Esophagus muscularis mucosa (tissue), 4 donors: ENCODE results near the gene IL15RA. TPM values are rescaled to one million over a fixed set of nuclear protein-coding genes. Genes with fewer than 3 reads are reported as not detected.

Experiments
- DNase-seq: peaks from one replicate; pipeline ENCODE4 v3.0.0-alpha.2; 2017; ENCODE audit errors: extremely low spot score
- H3K27ac ChIP-seq, 4 donors: fragments of 200-600 bp; sonication (generic); replicated peaks in 1 of 4; 1 replicate in 3 of 4; 2 replicates in 1 of 4; pipeline ENCODE4 v1.5.1; 2016 to 2019; ENCODE audit warnings: mild to moderate bottlenecking in 1 of 4
- H3K27me3 ChIP-seq, 4 donors: fragments of 200-600 bp; sonication (generic); one replicate each; pipeline versions ENCODE4 v1.5.1 to v1.6.0; 2016 to 2019
- H3K36me3 ChIP-seq, 4 donors: fragments of 200-600 bp; sonication (generic); one replicate each; pipeline ENCODE4 v1.5.1; 2016 to 2019
- H3K4me1 ChIP-seq, 4 donors: fragments of 200-600 bp; sonication (generic); one replicate each; pipeline ENCODE4 v1.5.1; 2016 to 2019
- H3K4me3 ChIP-seq, 4 donors: fragments of 200-600 bp; sonication (generic); 1 replicate in 2 of 4; 2 replicates in 2 of 4; pipeline ENCODE4 v1.5.1; 2016 to 2019; ENCODE audit warnings: mild to moderate bottlenecking in 4 of 4, moderate library complexity in 1 of 4
- H3K9me3 ChIP-seq, 4 donors: fragments of 200-600 bp; sonication (generic); 1 replicate in 3 of 4; 2 replicates in 1 of 4; pipeline ENCODE4 v1.5.1; 2016 to 2019
- EP300 ChIP-seq: sonication (generic); formaldehyde crosslinking; IDR thresholded peaks from one replicate; pipeline ENCODE4 v1.6.1; 2017; ENCODE audit warnings: antibody characterized with exemption
- POLR2A ChIP-seq: fragments of 450-650 bp; IDR thresholded peaks from one replicate; pipeline ENCODE4 v1.6.1; 2017; ENCODE audit warnings: antibody characterized with exemption, moderate library complexity, mild to moderate bottlenecking, low read depth
- POLR2AphosphoS5 ChIP-seq, 2 donors: sonication (generic); formaldehyde crosslinking; IDR thresholded peaks; one replicate each; pipeline ENCODE4 v1.6.1; 2017; ENCODE audit warnings: antibody characterized with exemption in 2 of 2
- WGBS: methylation state at CpG from one replicate; pipeline ENCODE4 v1.1.5; 2018; 5-methylcytosine and 5-hydroxymethylcytosine counted together
- intact Hi-C: fragments of 100-400 bp; cut with DNase I; formaldehyde crosslinking; loops from one replicate; pipeline ENCODE4 v1.15.1; 2023
- small RNA-seq, 3 donors: library from RNA; depleted of rRNA; stranded (forward); fragments of <200 nt; gene quantifications; one replicate each; pipeline ENCODE3, GENCODE V24; 2016
- total RNA-seq, 4 donors: library from RNA; depleted of rRNA; stranded (reverse); fragments of >200 nt; gene quantifications; one replicate each; pipeline versions ENCODE4 v1.1.0 to v1.2.1, GENCODE V29; 2016
- TF ChIP-seq, protein P1 (sequence below), 3 experiments: fragments of 200-600 bp in 2 of 3; fragments of 450-650 bp in 1 of 3; sonication (generic) in 2 of 3; IDR thresholded peaks; one replicate each; pipeline ENCODE4 v1.5.1; 2017 to 2019; ENCODE audit warnings: antibody characterized with exemption in 3 of 3, mild to moderate bottlenecking in 2 of 3, moderate library complexity in 1 of 3

The IL15RA gene
- total RNA-seq, 4 donors from 2014 or later, result 19.5 to 30.1 (median 24.2) TPM

DNA sequence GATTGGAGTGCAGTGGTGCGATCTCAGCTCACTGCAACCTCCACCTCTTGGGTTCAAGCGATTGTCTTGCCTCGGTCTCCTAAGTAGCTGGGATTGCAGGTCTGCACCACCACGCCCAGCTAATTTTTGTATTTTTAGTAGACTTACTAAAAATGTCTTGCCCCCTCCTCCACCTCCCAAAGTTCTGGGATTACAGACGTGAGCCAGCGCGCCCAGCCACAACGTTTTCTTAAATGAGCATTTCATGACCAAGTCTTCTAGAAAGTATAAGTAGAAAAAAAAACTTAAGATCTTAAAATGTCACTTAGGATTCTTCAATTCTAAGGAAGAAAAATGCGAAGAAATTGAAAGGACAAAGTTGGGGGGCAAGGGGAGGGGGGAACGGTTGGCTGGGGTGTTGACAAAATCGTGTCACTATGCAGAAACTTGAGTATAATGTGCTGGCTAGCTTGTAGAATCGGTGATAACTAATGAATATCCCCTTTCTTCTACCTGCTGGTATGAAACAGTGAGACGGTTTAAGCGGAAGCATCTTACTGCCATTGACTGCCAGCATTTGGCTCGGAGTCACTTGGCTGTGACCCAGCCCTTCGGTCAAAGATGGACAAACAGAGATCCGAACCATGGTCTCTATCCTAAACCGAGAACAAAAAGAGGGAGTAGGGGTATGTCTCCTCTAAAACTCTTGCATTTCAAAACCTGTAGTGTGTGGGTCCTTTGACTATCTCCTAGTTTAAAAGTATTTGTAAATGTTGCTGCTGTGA is 74.7 kb downstream of the IL15RA start:
- TF ChIP-seq POLR2AphosphoS5 (IDR thresholded peaks at IDR 0.05) (no peak), POLR2A (no peak), EP300 (no peak)
- TF ChIP-seq, protein P1, sequence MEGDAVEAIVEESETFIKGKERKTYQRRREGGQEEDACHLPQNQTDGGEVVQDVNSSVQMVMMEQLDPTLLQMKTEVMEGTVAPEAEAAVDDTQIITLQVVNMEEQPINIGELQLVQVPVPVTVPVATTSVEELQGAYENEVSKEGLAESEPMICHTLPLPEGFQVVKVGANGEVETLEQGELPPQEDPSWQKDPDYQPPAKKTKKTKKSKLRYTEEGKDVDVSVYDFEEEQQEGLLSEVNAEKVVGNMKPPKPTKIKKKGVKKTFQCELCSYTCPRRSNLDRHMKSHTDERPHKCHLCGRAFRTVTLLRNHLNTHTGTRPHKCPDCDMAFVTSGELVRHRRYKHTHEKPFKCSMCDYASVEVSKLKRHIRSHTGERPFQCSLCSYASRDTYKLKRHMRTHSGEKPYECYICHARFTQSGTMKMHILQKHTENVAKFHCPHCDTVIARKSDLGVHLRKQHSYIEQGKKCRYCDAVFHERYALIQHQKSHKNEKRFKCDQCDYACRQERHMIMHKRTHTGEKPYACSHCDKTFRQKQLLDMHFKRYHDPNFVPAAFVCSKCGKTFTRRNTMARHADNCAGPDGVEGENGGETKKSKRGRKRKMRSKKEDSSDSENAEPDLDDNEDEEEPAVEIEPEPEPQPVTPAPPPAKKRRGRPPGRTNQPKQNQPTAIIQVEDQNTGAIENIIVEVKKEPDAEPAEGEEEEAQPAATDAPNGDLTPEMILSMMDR (IDR thresholded peaks at IDR 0.05), result no peak
- intact Hi-C loops, result no loop called here
- Histone ChIP-seq H3K4me3 (no peak overlapping the region), H3K9me3 (peaks cover 0 to 7% (median 3%) of the 10 kb centered on the region in 4 donors), H3K27me3 (no peaks in the 10 kb centered on the region), H3K36me3 (peaks cover 0 to 32% (median 12%) of the 10 kb centered on the region in 4 donors), H3K4me1 (peaks cover 0 to 8% (median 2%) of the 10 kb centered on the region in 4 donors), H3K27ac (no peak overlapping the region)
- DNase-seq, result no peak
- WGBS, result 93% methylated on average over 18 of the region's 18 CpGs

Small RNAs within 50 kb of the gene (small RNA-seq; reads per million reads assigned to genes)
- gene RF00397, result 0 reads per million in 3 donors

Other genes starting within 250 kb of the IL15RA start
- gene GDI2, start 164.1 kb downstream of the IL15RA start, total RNA-seq, result 100 to 1,000 TPM; 194 to 233 (median 210) TPM
- gene ANKRD16, start 87.7 kb downstream of the IL15RA start, total RNA-seq, result 1 to 10 TPM; 5.1 to 9.0 (median 5.9) TPM
- 10 to 100 TPM; 90.3 to 93.0 (median 92.3) TPM for gene FBH1, start 87.3 kb downstream of the IL15RA start, total RNA-seq
- 10 to 100 TPM in 1 of 4 donors, 1 to 10 TPM in 1, under 1 TPM in 2; 0.39 to 17.4 (median 1.1) TPM for gene IL2RA, start 84.8 kb upstream of the IL15RA start, total RNA-seq
- gene RBM17, start 111.5 kb upstream of the IL15RA start, total RNA-seq, result 10 to 100 TPM; 48.5 to 72.9 (median 59.5) TPM
- gene PFKFB3, start 225.4 kb upstream of the IL15RA start, total RNA-seq, result 10 to 100 TPM; 22.4 to 49.1 (median 37.9) TPM